Left ventricle myocardium inferior (tissue), 1 donor: Measurements from ENCODE around the gene SHISA4. TPM values are rescaled to one million over a fixed set of nuclear protein-coding genes. Genes with fewer than 3 reads are reported as not detected.
A peak's percentile ranks its signal among the peaks of the same experiment; 100 is the strongest.

Experiments
- DNase-seq: peaks from one replicate; pipeline ENCODE4 v3.0.0-alpha.2; 2020
- H3K27ac ChIP-seq: fragments of 200-600 bp; replicated peaks from 2 replicates; pipeline ENCODE4 v1.8.0; 2021
- H3K27me3 ChIP-seq: fragments of 200-600 bp; 2 replicates; pipeline ENCODE4 v1.8.0; 2021; ENCODE audit warnings: low read depth
- H3K36me3 ChIP-seq: fragments of 200-600 bp; 2 replicates; pipeline ENCODE4 v1.8.0; 2021
- H3K4me1 ChIP-seq: fragments of 200-600 bp; 2 replicates; pipeline ENCODE4 v1.8.0; 2021
- H3K4me3 ChIP-seq: fragments of 200-600 bp; 2 replicates; pipeline ENCODE4 v1.8.0; 2021; ENCODE audit warnings: mild to moderate bottlenecking, moderate library complexity
- H3K9me3 ChIP-seq: fragments of 200-600 bp; replicated peaks from 2 replicates; pipeline ENCODE4 v1.8.0; 2021
- intact Hi-C: fragments of 100-400 bp; cut with micrococcal nuclease; formaldehyde crosslinking; loops from one replicate; pipeline ENCODE4 v1.11.0; 2022
- total RNA-seq: library from RNA; stranded (reverse); fragmentation: NEBNext Ultra II Directional; extraction: Animal tissue kit (Norgen Biotek cat#: 25700); gene quantifications from one replicate; pipeline ENCODE4 v1.2.1, GENCODE V29; 2021
- TF ChIP-seq, protein P1 (sequence below): fragments of 200-600 bp; IDR thresholded peaks from 2 replicates; pipeline ENCODE4 v1.8.0; 2021; ENCODE audit warnings: antibody characterized with exemption, mild to moderate bottlenecking, borderline replicate concordance
- donor health status: DM: no; HTN: yes; CAD: no; lungs with severe emphysema.

SHISA4 gene
- total RNA-seq, 1 donor from 2014 or later, result 191 TPM

DNA sequence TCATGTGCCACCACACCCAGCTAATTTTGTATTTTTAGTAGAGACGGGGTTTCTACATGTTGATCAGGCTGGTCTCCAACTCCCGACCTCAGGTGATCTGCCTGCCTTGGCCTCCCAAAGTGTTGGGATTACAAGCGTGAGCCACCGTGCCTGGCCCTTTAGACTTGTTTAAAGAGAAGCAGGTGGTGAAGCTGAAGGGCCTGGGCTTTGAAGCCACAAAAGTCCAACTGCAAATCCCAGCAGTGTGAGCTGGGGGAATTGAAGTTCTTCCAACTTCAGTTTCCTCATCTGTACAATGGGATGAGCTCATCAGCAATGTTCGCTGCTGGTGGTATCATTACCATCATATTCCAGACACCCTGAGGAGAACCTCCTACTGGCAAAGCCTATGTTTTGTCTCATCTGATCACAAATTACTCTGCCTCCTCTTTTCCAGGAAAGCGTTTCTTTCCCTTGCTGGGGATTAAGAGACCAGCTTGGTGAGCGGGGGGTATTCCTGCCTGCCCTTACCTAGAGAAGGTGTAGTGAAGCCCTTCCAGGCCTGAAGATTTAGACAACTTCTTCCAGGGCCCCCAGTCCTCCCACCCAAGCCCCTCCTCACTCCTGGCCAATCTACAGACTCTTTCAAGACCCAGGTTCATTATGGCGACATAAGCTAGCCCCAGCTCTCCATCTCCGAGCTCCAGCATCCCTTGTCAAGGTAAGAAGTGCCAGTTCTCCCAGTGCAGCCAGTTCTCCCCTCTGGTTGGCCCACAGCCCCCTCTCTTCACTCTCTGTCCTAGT is 2.4 kb upstream of the SHISA4 start:
- H3K4me3 ChIP-seq, result no peak overlapping the region
- H3K27me3 ChIP-seq, result no peaks in the 10 kb centered on the region
- peaks cover 5% of the 10 kb centered on the region for H3K36me3 ChIP-seq
- no peak for DNase-seq
- TF ChIP-seq, protein P1, sequence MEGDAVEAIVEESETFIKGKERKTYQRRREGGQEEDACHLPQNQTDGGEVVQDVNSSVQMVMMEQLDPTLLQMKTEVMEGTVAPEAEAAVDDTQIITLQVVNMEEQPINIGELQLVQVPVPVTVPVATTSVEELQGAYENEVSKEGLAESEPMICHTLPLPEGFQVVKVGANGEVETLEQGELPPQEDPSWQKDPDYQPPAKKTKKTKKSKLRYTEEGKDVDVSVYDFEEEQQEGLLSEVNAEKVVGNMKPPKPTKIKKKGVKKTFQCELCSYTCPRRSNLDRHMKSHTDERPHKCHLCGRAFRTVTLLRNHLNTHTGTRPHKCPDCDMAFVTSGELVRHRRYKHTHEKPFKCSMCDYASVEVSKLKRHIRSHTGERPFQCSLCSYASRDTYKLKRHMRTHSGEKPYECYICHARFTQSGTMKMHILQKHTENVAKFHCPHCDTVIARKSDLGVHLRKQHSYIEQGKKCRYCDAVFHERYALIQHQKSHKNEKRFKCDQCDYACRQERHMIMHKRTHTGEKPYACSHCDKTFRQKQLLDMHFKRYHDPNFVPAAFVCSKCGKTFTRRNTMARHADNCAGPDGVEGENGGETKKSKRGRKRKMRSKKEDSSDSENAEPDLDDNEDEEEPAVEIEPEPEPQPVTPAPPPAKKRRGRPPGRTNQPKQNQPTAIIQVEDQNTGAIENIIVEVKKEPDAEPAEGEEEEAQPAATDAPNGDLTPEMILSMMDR, result no peak
- H3K9me3 ChIP-seq, result no peaks in the 10 kb centered on the region
- peak overlapping the region; percentile 90 for H3K27ac ChIP-seq
- peaks cover 92% of the 10 kb centered on the region for H3K4me1 ChIP-seq
- intact Hi-C loops, result no loop called here

DNA sequence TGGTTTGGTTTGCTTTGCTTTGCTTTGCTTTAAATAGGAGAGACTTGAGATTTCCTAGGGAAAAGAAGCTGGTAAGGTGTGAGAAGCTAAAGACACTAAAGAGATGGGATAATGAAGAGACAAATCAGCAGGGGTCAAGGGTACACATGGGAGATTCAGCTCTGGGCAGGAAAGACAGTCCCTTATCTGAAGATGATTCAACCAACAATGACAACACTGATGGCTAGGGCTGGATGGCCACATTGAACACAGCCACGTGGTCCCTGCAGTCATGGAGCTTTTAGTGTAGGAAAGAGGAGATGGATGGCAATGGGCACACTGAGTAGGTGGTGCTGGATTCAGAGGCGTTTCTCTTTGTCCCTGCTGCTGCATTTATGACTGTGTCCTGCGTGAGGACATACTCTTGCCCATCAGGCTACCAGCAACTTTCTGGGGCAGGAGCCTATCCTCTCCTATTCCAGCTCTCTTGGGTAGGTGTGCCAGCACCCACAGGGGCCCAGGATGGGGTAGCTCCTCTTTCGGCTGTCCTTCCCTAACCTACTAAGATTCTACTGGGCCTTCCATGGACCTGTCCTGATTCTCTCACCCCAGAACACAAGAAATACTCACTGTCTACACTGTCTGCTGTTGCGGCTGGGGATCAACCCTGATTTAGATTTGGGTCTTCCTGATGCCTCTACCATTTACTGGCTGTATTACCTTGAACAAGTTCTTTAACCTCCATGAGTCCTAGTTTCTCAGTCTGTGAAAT is 1.4 kb upstream of the SHISA4 start:
- TF ChIP-seq, protein P1, result no peak
- Histone ChIP-seq H3K27ac (peak overlapping the region; percentile 90), H3K27me3 (no peaks in the 10 kb centered on the region), H3K9me3 (no peaks in the 10 kb centered on the region), H3K4me3 (no peak overlapping the region), H3K36me3 (peaks cover 10% of the 10 kb centered on the region), H3K4me1 (peaks cover 86% of the 10 kb centered on the region)
- intact Hi-C loops, result no loop called here
- DNase-seq, result no peak

DNA sequence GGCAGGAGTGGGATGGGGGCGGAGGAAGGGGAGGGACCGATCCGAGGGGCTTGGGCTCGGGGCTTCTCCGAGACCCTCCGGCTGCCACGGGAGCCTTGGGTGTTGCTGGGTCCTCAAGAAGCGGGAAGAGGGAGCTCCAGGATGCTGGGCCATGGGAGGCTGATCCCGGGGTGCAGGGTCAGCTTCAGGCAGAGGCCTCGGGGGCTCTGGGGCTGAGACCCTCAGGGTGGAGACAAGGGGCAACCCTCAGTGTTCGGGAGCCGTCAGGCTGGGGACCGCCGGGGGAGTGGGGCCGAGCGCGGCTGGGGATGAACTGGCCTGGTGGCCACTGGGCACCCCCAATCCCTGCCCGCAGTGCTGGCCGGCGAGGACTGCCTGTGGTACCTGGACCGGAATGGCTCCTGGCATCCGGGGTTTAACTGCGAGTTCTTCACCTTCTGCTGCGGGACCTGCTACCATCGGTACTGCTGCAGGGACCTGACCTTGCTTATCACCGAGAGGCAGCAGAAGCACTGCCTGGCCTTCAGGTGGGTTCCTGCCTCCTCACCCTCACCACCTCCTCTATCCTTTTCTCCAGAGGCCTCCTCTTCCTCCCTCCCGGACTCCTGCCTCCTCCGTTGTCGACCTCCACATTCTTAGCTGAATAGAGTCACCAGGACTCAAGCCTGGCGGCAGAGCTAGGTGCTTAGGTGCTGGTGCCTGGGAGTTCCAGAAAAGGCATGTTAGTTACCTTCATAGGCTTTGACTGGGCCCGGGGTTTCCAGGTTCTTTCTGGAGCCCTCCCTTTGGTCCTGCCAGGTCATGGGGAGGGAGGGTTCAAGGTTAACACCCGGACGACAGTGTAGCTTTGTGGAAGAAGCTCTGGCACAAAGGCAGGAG is 631 bp downstream of the SHISA4 start:
- intact Hi-C loops, result no loop called here
- peaks cover 66% of the 10 kb centered on the region for H3K4me1 ChIP-seq
- TF ChIP-seq, protein P1, result no peak
- no peaks in the 10 kb centered on the region for H3K9me3 ChIP-seq
- peaks cover 10% of the 10 kb centered on the region for H3K36me3 ChIP-seq
- H3K27ac ChIP-seq, result peak overlapping the region; percentile 90
- DNase-seq, result no peak
- no peaks in the 10 kb centered on the region for H3K27me3 ChIP-seq
- peak overlapping the region; percentile 93 for H3K4me3 ChIP-seq

DNA sequence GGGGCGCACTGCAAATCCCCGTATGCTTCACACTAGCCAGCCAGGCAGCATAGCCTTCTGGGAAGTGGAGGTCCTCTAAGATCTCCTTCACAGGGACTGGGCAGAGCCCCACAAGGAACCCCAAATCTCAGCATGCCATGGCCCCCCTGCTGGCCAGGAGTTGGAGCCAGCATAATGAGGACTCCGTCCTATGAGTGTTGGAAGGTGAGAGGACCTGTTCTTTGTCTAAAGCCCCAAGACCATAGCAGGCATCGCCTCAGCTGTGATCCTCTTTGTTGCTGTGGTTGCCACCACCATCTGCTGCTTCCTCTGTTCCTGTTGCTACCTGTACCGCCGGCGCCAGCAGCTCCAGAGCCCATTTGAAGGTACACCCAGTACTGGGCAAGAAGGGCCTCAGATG is 1.5 kb downstream of the SHISA4 start:
- no peaks in the 10 kb centered on the region for H3K9me3 ChIP-seq
- H3K36me3 ChIP-seq, result peaks cover 10% of the 10 kb centered on the region
- peak overlapping the region; percentile 90 for H3K27ac ChIP-seq
- peak overlapping the region; percentile 93 for H3K4me3 ChIP-seq
- TF ChIP-seq, protein P1, result no peak
- peaks cover 57% of the 10 kb centered on the region for H3K4me1 ChIP-seq
- DNase-seq, result no peak
- intact Hi-C loops, result no loop called here
- no peaks in the 10 kb centered on the region for H3K27me3 ChIP-seq

DNA sequence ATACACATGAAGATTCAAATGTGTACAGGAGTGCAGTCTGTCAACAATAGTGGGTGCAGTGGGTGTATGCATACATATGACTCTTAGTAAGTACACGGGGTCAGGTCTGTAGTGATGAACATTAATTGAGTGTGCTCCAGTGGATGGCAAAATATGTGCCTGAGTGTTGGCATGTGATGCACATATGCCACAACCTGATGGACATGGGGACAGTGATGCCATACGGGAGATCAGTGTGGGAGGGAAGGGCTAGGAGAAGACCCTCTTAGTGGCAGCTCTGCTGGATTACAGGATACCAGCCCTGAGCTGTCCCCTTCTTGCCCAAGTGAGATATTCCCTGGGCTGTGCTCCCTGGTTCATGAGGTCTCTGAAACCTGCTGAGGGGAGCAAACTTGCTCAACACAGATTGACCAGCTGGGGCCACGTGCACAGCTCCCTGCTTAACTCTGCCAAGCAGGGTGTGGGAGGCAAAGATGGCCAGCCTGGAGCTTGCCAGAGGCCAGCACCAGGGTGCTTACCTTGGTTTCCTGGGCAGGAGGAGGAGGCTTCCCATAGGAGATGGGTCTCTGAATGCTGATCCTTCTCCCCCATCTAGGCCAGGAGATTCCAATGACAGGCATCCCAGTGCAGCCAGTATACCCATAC is 2.2 kb downstream of the SHISA4 start:
- DNase-seq, result no peak
- Histone ChIP-seq H3K27ac (no peak overlapping the region), H3K4me3 (no peak overlapping the region), H3K9me3 (no peaks in the 10 kb centered on the region), H3K4me1 (peaks cover 54% of the 10 kb centered on the region), H3K36me3 (peaks cover 10% of the 10 kb centered on the region), H3K27me3 (no peaks in the 10 kb centered on the region)
- TF ChIP-seq, protein P1, result no peak
- intact Hi-C loops, result no loop called here
